Hematopoietic multipotent progenitor cell treated with erythropoietin and hydrocortisone succinate and interleukin-3 and kit ligand, for 4 days (in vitro differentiated cells): ENCODE measurements around the gene C3orf70.
A peak's percentile ranks its signal among the peaks of the same experiment; 100 is the strongest.

Experiments
- DNase-seq: peaks from one replicate; pipeline ENCODE4 v3.0.0-alpha.2; 2015

The C3orf70 gene

GRCh38 chr3:185152410-185153170, at the start of gene C3orf70:
Gene C3orf70, minus strand, starts transcription at chr3:185153060. Its CDS starts 237 bp downstream, at chr3:185152823.
- peak; percentile 61 for DNase-seq

GRCh38 chr3:185200639-185201038, 47.8 kb upstream of the C3orf70 start:
- DNase-seq = no peak

- DNase-seq = no peak
Observed at GRCh38 chr3:185199671-185200070, 46.8 kb upstream of the C3orf70 start.

GRCh38 chr3:185199206-185199605, 46.3 kb upstream of the C3orf70 start:
- no peak for DNase-seq

GRCh38 chr3:185197068-185197467, 44.2 kb upstream of the C3orf70 start:
- DNase-seq = no peak

GRCh38 chr3:185195652-185196051, 42.8 kb upstream of the C3orf70 start:
- DNase-seq = no peak

GRCh38 chr3:185188816-185189215, 36.0 kb upstream of the C3orf70 start:
- DNase-seq = no peak

- no peak for DNase-seq
Observed at GRCh38 chr3:185187391-185187790, 34.5 kb upstream of the C3orf70 start.

GRCh38 chr3:185176750-185177359, 24.0 kb upstream of the C3orf70 start:
- peak; percentile 80 for DNase-seq

- peak; percentile 95 for DNase-seq
Observed at GRCh38 chr3:185175370-185175987, 22.6 kb upstream of the C3orf70 start.

GRCh38 chr3:185172086-185173049, 19.5 kb upstream of the C3orf70 start:
- no peak for DNase-seq

GRCh38 chr3:185164428-185165217, 11.8 kb upstream of the C3orf70 start:
- no peak for DNase-seq

GRCh38 chr3:185162634-185163033, 9.8 kb upstream of the C3orf70 start:
- DNase-seq = no peak

- DNase-seq = no peak
Observed at GRCh38 chr3:185161761-185162160, 8.9 kb upstream of the C3orf70 start.

- DNase-seq = no peak
Observed at GRCh38 chr3:185157347-185157746, 4.5 kb upstream of the C3orf70 start.

- DNase-seq = no peak
Observed at GRCh38 chr3:185155678-185156077, 2.8 kb upstream of the C3orf70 start.

- DNase-seq = no peak
Observed at GRCh38 chr3:185153861-185154629, 1.2 kb upstream of the C3orf70 start.

- DNase-seq = peak; percentile 39
Observed at GRCh38 chr3:185153171-185153771, 411 bp upstream of the C3orf70 start.

GRCh38 chr3:185151964-185152409, 873 bp downstream of the C3orf70 start:
- DNase-seq = no peak

GRCh38 chr3:185151101-185151963, 1.5 kb downstream of the C3orf70 start:
- DNase-seq = no peak
